Ishikawa (cell line): Measurements from ENCODE around the gene GRID2.

Source experiments
- CEBPB ChIP-seq: IDR thresholded peaks from 2 replicates; pipeline ENCODE4 v1.6.1; 2012
- CREB1 ChIP-seq: IDR thresholded peaks from 2 replicates; pipeline ENCODE4 v1.6.1; 2012; ENCODE audit warnings: low read depth
- EGR1 ChIP-seq: IDR thresholded peaks from 2 replicates; pipeline ENCODE4 v1.6.1; 2012
- EP300 ChIP-seq: IDR thresholded peaks from 2 replicates; pipeline ENCODE4 v1.6.1; 2012; ENCODE audit warnings: borderline replicate concordance
- FOXM1 ChIP-seq: IDR thresholded peaks from 2 replicates; pipeline ENCODE4 v1.6.1; 2012; ENCODE audit warnings: low read depth, borderline replicate concordance
- NFIC ChIP-seq: IDR thresholded peaks from 2 replicates; pipeline ENCODE4 v1.6.1; 2012
- RAD21 ChIP-seq: IDR thresholded peaks from 2 replicates; pipeline ENCODE4 v1.6.1; 2012; ENCODE audit warnings: low read depth
- TAF1 ChIP-seq: IDR thresholded peaks from 2 replicates; pipeline ENCODE4 v1.6.1; 2012; ENCODE audit warnings: low read depth, mild to moderate bottlenecking
- TCF12 ChIP-seq: IDR thresholded peaks from 2 replicates; pipeline ENCODE4 v1.6.1; 2012; ENCODE audit warnings: low read depth
- TEAD4 ChIP-seq: IDR thresholded peaks from 2 replicates; pipeline ENCODE4 v1.6.1; 2012
- YY1 ChIP-seq: IDR thresholded peaks from 2 replicates; pipeline ENCODE4 v1.6.1; 2012; ENCODE audit warnings: low read depth
- ZBTB7A ChIP-seq: IDR thresholded peaks from 2 replicates; pipeline ENCODE4 v1.6.1; 2012; ENCODE audit warnings: low read depth
- TF ChIP-seq, protein P1 (sequence below): IDR thresholded peaks from 2 replicates; pipeline ENCODE4 v1.6.1; 2012; ENCODE audit warnings: low read depth, mild to moderate bottlenecking
- TF ChIP-seq, protein P2 (sequence below): IDR thresholded peaks from 2 replicates; pipeline ENCODE4 v1.6.1; 2012
- TF ChIP-seq, protein P3 (sequence below): IDR thresholded peaks from 2 replicates; pipeline ENCODE4 v1.6.1; 2012

GRID2 gene

DNA sequence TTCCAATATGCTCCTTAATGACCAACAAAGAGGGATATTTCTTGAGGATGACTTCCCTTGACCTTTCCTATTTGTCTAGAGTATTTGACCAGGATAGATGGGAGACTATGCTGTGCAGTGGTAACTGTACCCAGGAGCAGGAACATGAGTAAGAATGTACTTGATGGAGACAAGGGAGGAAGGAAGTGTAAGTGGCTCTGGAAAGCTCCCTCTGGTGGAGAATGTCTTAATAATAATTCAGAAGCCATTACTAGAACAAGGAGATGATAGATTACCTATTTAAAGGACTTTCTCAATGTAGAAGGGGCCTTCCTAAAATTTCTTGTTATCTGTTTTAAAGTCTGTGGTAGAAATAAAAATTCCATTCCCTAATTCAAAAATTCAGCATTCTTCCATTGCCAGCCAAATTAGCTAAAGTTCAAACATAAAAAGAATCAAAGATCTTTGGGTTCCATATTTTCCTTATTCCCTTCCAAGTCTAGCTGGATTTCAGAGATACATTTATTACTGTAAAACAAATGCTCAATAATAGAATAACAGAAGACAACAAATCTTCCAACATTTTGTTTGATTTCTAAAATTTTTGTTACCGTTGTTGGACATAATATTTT, 83.8 kb downstream of the GRID2 start:
- TF ChIP-seq, protein P1, sequence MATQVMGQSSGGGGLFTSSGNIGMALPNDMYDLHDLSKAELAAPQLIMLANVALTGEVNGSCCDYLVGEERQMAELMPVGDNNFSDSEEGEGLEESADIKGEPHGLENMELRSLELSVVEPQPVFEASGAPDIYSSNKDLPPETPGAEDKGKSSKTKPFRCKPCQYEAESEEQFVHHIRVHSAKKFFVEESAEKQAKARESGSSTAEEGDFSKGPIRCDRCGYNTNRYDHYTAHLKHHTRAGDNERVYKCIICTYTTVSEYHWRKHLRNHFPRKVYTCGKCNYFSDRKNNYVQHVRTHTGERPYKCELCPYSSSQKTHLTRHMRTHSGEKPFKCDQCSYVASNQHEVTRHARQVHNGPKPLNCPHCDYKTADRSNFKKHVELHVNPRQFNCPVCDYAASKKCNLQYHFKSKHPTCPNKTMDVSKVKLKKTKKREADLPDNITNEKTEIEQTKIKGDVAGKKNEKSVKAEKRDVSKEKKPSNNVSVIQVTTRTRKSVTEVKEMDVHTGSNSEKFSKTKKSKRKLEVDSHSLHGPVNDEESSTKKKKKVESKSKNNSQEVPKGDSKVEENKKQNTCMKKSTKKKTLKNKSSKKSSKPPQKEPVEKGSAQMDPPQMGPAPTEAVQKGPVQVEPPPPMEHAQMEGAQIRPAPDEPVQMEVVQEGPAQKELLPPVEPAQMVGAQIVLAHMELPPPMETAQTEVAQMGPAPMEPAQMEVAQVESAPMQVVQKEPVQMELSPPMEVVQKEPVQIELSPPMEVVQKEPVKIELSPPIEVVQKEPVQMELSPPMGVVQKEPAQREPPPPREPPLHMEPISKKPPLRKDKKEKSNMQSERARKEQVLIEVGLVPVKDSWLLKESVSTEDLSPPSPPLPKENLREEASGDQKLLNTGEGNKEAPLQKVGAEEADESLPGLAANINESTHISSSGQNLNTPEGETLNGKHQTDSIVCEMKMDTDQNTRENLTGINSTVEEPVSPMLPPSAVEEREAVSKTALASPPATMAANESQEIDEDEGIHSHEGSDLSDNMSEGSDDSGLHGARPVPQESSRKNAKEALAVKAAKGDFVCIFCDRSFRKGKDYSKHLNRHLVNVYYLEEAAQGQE: no peak
- TF ChIP-seq RAD21: peak; percentile 55

DNA sequence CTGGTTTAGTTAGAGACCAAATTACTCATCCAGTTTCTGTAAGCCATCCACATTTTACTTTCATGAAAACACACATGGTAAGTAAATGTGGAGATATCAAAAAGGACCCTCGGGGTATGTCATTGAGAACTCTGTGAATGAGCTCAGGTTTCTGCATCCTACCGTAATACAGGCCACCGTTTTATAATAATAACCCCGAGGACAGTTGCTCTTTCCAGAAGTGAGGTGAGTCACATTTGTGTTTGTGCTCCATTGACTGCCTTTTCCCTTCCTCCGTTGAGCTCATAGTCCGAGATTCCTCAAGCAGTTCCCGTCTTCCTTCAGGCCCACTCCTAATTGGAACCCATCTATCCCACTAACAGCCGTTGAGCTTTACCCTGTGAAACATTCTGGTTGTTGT, 95.3 kb downstream of the GRID2 start:
- TF ChIP-seq, protein P2, sequence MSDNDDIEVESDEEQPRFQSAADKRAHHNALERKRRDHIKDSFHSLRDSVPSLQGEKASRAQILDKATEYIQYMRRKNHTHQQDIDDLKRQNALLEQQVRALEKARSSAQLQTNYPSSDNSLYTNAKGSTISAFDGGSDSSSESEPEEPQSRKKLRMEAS: no peak
- no peak for TF ChIP-seq RAD21
- TF ChIP-seq, protein P1: no peak
- no peak for TF ChIP-seq FOXM1
- no peak for TF ChIP-seq EP300
- no peak for TF ChIP-seq YY1
- TF ChIP-seq TCF12: no peak
- no peak for TF ChIP-seq NFIC
- TF ChIP-seq CEBPB: no peak
- TF ChIP-seq EGR1: no peak
- TF ChIP-seq ZBTB7A: no peak
- TF ChIP-seq, protein P3, sequence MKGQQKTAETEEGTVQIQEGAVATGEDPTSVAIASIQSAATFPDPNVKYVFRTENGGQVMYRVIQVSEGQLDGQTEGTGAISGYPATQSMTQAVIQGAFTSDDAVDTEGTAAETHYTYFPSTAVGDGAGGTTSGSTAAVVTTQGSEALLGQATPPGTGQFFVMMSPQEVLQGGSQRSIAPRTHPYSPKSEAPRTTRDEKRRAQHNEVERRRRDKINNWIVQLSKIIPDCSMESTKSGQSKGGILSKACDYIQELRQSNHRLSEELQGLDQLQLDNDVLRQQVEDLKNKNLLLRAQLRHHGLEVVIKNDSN: no peak
- no peak for TF ChIP-seq TEAD4

DNA sequence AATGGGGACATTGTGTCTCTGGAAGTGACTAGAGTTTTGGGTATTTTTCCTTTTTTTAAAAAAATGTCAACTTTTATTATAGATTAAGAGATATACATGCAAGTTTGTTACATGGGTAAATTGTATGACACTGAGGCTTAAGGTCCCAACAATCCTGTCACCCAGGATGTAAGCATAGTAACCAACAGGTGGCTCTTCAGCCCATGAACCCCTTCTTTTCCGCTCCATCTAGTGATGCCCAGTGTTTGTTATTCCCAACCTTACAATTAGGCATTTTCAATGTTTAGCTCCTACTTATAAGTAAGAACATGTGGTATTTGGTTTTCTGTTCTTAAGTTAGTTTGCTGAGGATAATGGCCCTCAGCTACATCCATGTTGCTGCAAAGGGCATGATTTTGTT, 102.7 kb downstream of the GRID2 start:
- no peak for TF ChIP-seq ZBTB7A
- TF ChIP-seq FOXM1: no peak
- no peak for TF ChIP-seq RAD21
- TF ChIP-seq YY1: no peak
- TF ChIP-seq, protein P2: no peak
- TF ChIP-seq TAF1: no peak
- TF ChIP-seq EP300: no peak
- TF ChIP-seq TCF12: no peak
- TF ChIP-seq, protein P1: no peak

DNA sequence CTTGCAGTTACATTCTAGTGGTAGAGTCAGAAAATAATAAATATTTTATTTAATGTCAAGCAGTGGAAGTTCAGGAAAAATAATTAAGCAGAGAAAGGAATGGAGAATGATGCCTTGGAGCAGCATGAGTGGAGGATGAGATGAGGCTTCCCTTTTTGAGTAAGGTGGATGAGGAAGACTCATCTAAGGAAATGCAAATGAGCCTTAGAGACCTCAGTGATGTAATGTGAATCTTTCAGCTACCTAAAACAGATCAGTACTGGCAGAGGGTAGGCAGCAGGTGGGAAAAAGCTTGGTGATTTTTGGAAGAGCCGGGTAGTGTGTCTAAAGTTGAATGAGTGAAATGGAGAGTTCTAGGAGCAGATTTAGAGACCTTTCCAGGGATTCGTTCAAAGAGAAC, 118.2 kb downstream of the GRID2 start:
- TF ChIP-seq, protein P1: no peak
- TF ChIP-seq NFIC (no peak), TEAD4 (no peak), TCF12 (no peak), FOXM1 (no peak), TAF1 (no peak), CEBPB (no peak), RAD21 (no peak), EGR1 (no peak), YY1 (no peak), EP300 (no peak), CREB1 (no peak), ZBTB7A (no peak)
- TF ChIP-seq, protein P3: no peak
- TF ChIP-seq, protein P2: no peak
